ENCODE measurements around the gene KIF1B.
A peak's percentile ranks its signal among the peaks of the same experiment; 100 is the strongest.

KIF1B gene, protein sequence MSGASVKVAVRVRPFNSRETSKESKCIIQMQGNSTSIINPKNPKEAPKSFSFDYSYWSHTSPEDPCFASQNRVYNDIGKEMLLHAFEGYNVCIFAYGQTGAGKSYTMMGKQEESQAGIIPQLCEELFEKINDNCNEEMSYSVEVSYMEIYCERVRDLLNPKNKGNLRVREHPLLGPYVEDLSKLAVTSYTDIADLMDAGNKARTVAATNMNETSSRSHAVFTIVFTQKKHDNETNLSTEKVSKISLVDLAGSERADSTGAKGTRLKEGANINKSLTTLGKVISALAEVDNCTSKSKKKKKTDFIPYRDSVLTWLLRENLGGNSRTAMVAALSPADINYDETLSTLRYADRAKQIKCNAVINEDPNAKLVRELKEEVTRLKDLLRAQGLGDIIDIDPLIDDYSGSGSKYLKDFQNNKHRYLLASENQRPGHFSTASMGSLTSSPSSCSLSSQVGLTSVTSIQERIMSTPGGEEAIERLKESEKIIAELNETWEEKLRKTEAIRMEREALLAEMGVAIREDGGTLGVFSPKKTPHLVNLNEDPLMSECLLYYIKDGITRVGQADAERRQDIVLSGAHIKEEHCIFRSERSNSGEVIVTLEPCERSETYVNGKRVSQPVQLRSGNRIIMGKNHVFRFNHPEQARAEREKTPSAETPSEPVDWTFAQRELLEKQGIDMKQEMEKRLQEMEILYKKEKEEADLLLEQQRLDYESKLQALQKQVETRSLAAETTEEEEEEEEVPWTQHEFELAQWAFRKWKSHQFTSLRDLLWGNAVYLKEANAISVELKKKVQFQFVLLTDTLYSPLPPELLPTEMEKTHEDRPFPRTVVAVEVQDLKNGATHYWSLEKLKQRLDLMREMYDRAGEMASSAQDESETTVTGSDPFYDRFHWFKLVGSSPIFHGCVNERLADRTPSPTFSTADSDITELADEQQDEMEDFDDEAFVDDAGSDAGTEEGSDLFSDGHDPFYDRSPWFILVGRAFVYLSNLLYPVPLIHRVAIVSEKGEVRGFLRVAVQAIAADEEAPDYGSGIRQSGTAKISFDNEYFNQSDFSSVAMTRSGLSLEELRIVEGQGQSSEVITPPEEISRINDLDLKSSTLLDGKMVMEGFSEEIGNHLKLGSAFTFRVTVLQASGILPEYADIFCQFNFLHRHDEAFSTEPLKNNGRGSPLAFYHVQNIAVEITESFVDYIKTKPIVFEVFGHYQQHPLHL (N-terminal part only)
- 50.7 to 55.1 reads per million in 2 experiments for total RNA-seq

DNA sequence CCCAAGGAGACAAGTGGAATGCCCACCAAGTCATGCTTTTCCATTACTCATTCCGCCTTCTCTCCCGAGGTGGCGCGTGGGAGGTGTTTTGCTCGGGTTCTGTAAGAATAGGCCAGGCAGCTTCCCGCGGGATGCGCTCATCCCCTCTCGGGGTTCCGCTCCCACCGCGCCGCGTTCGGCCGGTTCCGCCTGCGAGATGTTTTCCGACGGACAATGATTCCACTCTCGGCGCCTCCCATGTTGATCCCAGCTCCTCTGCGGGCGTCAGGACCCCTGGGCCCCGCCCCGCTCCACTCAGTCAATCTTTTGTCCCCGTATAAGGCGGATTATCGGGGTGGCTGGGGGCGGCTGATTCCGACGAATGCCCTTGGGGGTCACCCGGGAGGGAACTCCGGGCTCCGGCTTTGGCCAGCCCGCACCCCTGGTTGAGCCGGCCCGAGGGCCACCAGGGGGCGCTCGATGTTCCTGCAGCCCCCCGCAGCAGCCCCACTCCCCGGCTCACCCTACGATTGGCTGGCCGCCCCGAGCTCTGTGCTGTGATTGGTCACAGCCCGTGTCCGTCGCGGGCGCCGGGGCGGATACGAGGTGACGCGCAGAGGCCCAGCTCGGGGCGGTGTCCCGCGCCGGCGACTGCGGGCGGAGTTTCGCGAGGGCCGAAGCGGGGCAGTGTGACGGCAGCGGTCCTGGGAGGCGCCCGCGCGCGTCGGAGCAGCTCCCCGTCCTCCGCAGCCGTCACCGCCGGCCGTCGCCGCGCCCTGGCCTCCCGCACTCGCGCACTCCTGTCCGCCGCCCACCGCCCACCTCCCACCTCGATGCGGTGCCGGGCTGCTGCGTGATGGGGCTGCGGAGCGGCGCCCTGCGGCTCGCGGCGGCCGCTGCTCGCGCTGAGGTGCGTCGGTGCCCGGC lies at the start of gene KIF1B:
TSS of gene KIF1B (plus strand) at position 666 of the 906 bp plus-strand sequence. CDS start 21,759 bp downstream, outside the sequence.
- peak; percentile 94 for DNase-seq (ENCODE audit: low read depth)

DNA sequence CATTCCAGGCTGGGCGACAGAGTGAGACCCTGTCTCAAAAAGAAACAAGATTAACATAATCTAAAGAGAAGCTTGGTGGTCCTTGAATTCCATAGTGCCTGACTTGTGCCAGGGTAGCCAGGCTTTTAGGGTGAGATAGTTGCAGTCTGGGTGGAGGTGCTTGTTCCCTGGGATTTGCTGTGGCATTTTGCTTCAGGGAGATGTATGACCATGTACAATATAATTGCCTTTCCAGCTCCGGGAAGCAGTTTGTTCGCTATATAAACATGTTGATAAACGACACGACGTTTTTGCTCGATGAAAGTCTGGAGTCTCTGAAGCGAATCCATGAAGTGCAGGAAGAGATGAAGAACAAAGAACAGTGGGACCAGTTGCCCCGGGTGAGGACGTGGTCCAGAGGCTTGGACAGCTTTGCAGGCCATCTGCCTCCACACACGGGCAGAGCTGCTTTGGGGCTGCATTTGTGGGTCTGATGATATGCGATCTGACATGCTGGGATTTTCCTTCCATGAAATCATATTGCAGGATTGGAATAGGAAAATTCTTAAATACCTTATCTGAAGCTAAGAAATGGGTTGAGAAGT lies 49.4 kb upstream of the KIF1B start:
- DNase-seq (ENCODE audit: low read depth): no peak

DNA sequence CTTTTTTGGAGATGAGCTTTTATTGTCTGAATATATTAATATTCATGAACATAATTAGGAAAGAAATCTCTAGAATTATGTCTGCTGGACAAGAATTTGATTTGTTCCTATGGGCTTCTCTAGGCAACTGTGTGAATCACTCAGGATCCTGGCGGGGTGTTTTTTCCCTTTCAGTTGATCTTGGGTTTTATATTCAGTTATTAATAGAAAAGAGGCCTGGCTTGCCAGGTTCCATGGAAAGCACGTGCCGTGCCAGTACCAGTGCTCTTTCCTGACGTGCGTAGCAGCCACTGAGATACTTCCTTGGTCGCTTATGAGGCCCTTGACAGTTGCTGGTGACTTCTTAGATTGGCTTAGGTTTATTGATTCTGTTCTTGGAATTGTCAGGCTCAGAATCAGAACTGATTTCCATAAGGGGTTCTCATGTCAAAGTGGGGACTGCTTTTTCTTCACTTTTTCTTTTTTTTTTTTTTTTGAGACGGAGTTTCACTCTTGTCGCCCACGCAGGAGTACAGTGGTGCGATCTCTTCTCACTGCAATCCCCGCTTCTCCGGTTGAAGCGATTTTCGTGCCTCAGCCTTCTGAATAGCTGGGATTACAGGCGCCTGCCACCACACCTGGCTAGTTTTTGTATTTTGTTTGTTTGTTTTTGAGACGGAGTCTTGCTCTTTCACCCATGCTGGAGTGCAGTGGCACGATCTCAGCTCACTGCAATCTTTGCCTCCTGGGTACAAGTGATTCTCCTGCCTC lies 48.7 kb upstream of the KIF1B start:
- DNase-seq (ENCODE audit: low read depth): no peak

DNA sequence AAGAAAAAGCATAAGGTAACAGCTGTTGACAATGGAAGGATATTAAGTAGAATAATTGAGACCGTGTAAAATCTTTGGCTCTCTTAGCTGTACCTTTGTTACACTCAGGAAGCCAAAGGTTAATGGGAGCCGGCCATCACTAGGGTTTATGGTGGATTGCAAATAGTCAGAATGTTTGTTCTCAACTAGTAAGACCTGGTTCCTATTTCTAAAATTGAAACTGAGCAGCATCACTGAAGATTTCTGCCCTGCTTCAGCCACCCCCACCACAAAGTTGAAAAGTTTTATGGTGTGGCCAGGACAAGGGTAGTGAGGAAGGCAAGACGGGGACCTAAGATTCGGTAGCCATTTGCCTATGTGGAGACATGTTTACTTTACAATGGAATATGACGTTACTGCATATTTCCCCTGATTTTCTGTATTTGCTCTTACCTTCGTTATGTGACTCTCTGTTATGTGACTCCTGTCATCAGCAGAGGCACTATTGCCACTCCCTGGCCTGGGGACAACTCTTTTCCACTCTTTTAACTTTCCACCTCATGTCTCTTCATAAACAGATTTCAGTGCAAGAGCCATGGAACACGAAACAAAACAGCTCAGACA lies 41.4 kb upstream of the KIF1B start:
- no peak for DNase-seq (ENCODE audit: low read depth)

- no peak for DNase-seq (ENCODE audit: low read depth)
Observed at GRCh38 chr1:10170239-10170574, 40.2 kb upstream of the KIF1B start.

DNA sequence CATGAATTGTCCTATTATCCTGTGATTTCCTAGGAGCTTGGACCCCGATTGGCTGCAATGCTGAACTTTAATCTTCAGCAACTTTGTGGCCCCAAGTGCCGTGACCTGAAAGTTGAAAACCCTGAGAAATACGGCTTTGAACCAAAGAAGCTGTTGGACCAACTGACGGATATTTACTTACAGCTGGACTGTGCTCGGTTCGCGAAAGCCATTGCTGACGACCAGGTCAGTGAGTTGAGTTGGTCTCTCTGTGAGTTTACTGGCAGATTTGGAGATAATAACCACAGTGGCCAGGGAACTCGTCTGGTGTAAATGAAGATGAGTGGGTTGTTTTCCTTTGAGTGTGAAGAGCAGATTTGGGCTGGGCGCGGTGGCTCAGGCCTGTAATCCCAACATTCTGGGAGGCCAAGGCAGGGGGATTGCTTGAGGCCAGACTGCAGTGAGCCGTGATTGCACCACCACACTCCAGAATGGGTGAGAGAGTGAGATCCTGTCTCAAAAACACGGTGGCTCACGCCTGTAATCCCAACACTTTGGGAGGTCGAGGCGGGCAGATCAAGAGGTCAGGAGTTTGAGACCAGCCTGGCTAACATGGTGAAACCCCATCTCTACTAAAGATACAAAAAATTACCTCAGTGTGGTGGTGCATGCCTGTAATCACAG lies 39.1 kb upstream of the KIF1B start:
- DNase-seq (ENCODE audit: low read depth): no peak

DNA sequence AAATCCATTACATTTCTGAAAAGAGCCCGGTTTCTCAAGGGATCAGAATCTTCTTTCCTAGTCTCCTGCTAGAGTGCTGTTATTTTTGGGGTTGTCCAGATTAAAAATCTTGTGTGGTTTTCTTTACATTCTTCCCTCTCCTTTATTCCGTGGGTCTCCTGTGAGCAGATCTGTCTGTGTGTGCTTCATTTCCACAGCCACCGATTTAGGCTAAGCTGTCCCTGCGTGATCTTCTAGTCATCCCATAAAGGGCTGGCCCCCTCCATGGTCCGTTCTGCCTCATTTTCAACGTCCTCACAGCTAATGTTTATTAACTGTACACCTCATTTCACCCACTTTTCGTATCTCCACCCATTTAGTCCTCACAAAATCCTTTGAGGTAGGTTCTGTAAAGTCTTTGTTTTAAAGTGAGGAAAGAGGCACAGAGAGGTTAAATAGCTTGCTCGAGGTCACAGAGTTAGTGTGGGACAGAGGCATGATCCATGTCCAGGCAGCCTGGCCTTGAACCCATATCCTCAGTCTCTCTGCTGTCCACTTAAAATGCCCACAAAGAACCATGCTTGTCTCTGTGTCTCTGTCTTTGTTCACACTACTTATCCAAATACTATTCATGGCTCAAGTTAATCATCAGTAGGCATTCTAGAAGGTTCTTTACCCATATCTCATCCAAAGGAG lies 38.2 kb upstream of the KIF1B start:
- no peak for DNase-seq (ENCODE audit: low read depth)

DNA sequence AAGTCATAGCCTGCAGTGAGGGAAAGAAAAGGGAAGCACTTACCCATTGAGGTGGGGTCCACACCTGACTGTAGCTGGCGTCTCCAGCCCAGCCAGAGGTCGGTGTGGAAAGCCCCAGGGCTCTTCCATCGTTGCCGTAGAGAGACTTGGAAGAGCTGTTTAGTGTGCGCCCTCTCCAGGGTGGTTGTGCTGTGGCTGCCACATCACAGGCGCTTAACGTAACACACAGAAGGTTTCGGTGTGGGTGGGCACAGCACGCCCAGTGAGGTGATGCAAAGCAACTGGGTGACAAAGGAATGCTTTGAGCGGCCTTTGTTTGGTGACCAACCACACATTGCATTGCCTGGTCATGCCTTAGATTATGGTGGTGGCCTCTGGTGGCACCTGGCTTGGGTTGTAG lies 36.8 kb upstream of the KIF1B start:
- no peak for DNase-seq (ENCODE audit: low read depth)

DNA sequence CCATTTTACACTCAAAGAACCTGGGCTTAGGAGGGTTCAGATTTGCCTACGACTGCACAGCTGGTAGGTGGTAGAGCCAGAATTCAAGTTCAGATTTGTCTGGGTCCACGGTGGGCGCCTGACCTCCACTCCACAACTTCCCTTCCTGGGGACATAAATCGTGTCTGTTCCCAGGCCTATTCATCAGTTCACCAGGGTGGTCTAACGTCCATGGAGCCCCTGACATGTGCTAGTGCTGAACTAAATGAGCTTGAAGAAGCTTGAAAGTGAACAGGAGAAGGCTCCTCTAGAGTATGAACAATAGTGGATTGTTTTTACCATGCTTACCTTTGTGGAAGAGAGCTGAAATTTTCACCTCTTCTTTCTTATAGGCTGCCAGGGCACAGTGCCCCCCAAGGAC lies 32.5 kb upstream of the KIF1B start:
- DNase-seq (ENCODE audit: low read depth): no peak

DNA sequence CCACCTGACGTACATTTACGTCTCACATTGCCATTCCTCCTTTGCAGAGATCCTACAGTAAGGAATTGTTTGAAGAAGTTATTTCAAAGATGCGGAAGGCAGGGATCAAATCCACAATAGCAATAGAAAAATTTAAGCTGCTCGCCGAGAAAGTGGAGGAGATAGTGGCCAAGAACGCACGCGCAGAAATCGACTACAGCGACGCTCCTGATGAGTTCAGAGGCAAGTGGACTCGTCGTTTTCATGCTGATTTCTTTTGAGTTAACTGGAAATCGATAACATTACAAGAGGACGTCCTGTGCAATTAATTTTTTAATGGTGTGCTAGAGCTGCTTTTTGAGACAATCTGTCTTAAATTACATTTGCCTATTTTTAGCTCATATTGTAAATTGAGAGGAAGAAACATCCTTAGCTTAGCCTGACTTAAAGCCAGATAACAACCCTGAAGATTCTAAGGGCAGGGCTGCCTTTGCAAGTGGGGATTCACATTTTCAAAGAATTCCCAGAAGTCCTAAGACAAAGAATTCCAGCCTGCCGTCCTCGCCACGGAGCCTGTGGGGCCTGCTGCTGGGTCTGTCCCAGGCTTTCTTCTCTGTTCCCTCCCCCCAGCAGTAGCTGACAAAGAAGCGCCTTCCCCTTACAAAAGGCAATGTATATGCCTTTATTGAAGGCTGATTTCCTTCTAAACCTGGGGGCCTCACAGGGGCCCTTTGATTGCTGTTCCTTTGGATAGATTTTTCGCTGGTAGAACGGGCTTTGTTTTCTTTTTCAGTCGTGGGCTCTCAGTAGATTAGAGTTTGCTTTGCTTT lies 31.6 kb upstream of the KIF1B start:
- DNase-seq (ENCODE audit: low read depth): no peak

- DNase-seq (ENCODE audit: low read depth): no peak
Observed at GRCh38 chr1:10179406-10180091, 30.8 kb upstream of the KIF1B start.

- DNase-seq (ENCODE audit: low read depth): no peak
Observed at GRCh38 chr1:10181154-10181553, 29.2 kb upstream of the KIF1B start.

- DNase-seq (ENCODE audit: low read depth): no peak
Observed at GRCh38 chr1:10185759-10186158, 24.6 kb upstream of the KIF1B start.

DNA sequence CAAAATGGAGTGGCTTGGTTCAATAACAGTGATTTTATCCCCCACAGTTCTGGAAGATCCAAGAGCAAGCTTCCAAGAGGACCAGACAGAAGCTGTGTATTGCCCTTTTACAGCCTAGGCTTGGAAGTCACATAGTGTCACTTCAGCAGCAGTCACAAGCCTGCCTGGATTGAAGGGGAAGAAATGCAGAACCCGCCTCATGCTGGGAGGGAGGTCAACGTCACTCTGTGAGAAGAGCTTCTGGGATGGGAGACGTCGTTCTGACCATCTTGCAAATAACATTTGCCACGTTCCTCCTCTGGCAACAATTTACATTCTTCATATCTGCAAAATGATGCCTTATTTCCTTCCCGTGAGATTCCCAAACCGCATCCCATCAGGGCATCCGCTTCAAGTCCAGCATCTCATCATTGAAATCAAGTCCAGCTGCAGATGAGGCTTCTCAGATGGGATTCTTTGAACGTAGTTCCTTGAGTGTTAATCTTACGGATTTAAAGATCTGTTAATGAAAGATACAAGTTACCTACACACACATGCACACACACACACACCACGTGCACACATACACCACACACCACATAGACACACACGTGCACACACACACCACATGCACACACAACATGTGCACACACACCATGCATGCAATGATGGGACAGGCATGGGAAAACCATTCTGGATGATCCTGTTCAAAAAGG lies 23.9 kb upstream of the KIF1B start:
- DNase-seq (ENCODE audit: low read depth): no peak

DNA sequence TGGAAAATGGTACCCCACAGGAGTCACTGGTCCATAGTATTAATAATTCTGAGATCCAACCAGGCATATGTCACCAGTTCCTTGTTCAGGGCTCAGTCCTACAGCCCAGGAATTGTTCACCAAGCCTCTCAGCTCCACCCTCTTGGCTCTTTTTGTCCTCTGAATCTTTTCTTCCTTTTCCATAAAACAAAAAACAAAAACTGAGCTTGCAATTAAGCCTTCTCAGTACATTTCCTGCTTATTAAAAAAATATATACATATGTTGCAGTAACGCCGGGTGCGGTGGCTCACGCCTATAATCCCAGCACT lies 23.4 kb upstream of the KIF1B start:
- no peak for DNase-seq (ENCODE audit: low read depth)

GRCh38 chr1:10188133-10188650 lies 22.2 kb upstream of the KIF1B start:
- DNase-seq (ENCODE audit: low read depth): no peak

DNA sequence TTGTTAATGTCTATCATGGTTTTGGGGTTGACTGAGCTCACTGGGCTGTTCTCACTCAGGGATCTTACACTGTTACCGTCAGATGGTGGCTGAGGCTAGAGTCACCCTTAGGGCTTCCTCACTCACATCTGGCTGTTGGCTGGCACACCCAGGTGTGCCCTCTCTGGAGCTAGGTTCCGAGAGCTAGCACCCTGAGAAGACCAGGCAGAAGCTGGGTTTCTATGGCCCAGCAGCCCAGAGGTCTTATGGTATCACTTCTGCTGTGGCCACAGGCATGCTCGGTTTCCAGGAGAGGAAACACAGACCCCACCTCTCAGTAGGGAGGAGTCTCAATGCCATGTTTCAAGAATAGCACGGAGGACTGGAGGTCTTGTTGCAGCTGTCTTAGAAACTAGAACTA lies 20.7 kb upstream of the KIF1B start:
- no peak for DNase-seq (ENCODE audit: low read depth)
